ENCODE results near the gene EOGT.

Gene EOGT

DNA sequence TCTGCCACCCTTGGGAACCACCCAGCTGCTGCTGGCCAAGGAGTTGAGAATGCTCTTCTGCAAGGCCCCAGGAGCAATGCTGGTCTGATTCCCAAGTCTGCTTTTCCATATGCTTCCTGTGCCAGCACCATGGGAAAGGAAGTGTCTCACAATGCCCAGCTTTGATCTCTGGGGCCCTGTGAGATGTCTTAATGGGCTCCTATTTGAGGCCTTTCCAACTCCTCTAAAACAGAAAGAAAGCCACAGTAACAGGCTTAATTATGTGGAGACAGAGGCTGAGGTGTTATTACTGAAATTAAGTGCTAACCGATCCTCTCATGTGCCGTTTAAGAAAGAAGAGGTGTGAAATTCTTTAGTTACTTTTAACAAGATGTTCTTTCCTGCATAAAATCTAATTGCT lies 4.5 kb downstream of the EOGT start:
- DNase-seq (ENCODE audit: low read depth), result no peak

DNA sequence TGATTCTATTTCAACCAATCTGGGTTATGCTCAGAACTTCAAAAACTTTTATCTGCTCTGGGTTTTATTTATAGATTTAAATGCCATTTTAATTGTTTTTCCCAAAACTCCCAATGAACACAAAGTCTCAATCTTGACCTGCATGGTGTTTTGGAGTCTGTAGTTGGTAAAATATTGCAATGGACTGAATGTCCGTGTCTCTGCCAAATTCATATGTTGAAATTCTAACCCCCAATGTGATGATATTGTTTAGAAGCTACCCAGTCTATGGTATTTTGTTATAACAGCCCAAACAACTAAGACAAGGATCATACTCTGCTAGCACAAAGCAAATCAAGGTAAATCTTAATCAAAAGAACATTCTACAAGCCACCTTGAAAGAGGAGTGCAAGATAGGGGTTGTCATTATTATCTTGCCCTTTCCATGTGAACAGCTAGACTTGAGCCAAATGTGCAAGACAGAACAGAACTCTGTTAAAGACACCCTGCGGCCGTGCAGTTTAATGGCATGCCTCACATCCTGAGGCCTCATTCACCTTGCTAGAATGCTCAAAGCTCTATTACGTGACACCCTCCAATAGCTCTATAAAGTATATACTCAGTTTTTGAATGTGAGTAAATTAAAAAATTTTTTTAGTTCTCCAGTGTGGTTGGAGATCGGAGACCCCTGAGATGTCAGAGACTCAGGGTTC lies 7.5 kb downstream of the EOGT start:
- no peak for DNase-seq (ENCODE audit: low read depth)

DNA sequence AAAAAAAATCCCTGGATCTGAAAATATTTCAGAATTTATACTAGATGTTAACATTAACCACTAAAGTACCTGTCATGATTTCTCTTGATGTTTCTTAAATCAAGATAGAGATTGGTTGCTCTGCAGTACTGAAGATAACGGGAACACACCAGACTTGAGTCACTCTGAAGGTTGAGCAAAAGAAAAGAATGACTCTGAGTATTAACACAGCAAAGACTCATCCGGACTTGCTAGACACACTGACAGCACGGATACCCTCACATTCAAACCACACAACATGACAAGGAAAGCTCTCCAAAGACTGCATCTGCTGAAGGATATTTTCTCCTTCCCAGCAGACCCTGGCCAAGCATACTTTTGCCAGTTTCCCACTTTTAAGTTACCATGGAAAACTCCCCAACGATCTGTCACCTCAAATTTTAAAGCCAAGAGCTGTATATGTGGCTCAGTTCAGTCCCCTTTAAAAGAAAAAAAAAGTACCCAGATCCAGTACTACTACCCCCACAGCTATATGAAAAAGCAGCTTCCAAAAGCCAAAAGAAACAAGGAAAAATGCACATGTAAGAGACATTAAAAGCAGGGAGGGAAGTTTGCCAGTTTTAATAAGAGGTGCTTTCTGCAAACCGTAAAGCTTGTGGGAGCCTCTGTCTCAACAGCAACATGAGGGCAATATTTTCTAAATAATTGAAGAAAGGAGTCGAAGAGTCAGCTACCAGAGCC lies 8.3 kb downstream of the EOGT start:
- DNase-seq (ENCODE audit: low read depth), result no peak

DNA sequence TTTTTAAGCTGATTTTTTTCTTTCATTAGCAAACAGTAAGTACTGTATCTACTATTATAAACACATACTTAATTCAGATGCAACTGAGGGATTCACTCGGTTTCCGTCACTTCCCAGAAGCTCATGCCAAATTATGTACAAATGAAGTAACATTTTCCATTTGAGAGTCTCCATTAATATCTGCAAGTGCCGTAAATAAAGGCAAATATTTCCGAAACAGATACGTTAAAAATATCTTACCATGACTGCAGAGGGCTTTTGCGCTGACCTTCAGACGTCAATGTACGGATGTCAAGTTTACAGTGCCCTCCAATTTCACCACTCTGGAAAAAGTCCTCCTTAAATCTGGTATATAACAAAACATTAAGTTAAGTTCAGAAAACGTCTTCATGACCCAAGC lies 9.3 kb downstream of the EOGT start:
- DNase-seq (ENCODE audit: low read depth), result no peak

DNA sequence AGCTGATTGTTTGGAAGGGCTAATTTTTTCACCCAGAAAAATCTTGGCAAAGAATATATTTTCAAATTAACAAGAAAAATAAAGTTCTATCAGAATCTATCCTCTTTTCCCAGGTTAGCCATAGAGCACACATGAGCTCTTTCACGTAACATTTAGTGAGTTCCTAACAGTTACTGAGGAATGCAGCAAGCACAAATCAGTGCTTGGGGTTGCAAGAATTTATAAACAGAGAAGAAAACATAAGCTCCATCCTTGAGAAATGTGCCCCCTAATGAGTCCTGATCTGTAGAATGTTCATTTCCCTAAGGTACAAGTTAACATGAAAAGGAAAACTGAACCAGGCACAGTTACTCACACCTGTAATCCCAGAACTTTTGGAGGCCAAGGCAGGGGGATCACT lies 13.9 kb downstream of the EOGT start:
- DNase-seq (ENCODE audit: low read depth), result no peak

DNA sequence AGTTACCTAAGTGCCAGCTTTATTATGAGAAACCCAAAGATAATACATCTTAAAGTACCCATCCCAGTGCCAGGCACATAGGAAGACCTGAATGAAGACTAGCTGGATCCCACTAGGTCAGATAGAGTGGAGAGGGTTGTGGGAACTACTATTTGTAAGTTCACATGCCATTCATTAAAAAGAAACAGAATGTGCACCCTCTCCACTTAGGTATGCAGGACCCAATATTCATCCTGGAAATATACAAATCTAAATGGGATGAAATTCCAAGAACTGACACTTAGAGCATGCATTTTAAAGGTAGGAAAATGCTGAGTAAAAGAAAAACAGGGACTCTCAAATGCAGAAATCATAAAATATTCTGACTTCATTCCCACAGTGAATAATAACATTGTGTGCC lies 14.3 kb downstream of the EOGT start:
- DNase-seq (ENCODE audit: low read depth), result no peak

DNA sequence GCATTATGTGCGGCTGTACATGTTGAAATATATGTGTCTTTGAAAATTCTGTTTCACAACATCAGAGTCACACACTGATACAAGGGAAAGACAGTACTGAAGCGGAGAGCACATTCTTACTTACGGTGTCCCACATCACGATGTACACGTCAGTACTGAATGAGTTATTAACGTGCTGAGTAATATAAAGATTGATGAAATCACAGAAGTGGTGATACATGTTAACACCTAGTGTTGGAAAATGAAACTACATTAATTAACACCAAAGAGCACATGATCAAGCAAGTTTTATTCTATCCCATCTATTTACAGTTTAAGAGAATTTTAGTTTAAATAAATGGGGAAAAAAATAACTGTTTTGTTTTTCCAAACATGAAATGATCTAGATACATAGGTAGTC lies 15.6 kb downstream of the EOGT start:
- no peak for DNase-seq (ENCODE audit: low read depth)

DNA sequence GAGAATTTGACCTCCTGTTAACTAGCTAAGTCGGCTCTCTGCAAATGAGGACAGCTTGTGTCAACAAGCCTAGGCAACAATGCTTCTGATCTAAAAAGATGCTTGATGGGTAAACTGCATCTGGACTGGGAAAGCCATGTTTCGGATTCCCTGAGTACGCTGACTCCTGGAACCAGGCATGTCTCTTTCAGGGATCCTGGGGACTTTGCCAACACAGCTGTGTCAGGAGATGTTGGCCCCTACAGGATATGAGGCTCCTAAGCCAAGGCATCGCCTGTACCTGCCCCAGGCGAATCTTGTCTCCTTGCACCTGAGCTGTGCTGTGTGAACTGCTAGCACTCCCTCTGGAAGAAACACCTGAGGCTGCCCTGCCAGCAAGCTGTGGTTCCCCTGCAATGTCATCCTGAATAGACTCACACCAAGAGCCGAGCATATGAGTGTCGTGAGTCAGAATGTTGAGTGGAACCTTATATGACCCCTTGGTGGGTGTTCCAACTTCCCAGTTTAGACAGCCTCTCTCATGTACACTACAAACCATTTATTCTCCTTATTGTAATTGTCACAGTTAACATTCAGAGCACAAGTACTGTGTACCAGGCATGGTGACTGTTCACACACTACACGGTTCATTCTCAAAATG lies 17.0 kb downstream of the EOGT start:
- DNase-seq (ENCODE audit: low read depth), result no peak

DNA sequence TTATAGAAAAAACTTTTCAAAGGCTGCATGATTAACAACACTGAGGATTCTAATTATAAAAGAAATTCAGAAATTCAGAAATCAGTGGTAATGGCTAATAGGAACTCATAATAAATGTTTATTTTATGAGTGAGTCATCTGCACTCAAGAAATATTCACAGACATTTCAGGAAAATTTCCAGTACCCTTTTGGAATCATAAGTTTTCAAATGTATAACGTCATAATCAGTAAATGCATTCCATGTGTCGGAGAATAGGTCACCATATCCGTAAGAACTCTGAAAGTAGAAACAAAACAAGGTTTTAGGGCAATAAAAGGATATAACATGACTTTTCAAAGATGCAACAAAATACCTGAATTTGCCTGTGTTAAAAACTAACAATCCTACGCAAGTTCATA lies 24.7 kb downstream of the EOGT start:
- DNase-seq (ENCODE audit: low read depth), result no peak

DNA sequence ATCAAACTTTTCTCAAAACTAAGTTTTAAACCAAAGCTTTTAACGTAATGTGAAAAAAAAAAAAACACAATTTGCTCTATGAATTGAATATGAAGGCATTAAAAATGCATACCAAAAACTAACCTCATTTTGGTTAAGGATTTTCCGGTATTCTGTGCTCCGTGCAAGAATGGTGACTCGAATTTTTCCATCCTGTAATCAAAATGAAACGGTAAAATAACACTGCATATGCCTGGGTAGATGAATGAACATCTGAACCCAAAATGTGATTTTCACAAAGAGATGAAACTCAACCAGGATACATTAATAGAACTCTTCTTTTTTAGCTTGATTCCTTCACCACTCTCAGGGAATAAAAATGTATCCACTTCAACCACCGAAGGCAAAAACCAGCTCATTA lies 26.2 kb downstream of the EOGT start:
- DNase-seq (ENCODE audit: low read depth), result no peak

DNA sequence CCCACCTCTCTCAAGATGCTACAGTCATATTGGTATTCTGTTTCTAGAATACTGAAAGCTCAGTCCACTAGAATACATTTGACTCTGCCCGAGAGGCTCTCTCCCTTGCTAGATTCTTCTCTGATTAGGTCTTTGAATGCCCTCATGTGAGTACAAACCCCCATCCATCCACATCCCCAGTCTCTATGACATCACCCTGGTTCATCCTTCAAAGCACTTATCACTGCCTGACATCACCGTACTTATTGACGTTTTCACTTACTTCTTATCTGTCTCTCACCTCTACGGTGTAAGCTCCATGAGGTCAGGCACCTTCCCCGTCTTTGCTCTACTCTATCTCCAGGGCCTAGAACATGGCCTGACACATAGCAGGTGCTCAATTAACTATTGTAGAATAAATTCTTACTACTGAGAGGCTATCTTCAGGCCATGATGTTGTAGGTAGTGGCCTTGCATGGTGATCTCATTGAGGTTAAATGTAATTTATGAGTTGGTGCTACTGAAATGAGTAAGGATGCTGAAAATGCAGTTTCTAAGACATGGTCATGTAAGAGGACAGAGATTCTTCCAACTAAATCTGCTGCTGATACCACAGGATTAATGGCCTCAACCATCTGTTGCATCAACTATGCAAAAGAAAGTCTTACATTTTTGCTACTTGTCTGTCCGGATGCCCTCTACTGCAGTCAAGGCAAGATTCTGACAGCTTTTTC lies 26.8 kb downstream of the EOGT start:
- DNase-seq (ENCODE audit: low read depth), result no peak

DNA sequence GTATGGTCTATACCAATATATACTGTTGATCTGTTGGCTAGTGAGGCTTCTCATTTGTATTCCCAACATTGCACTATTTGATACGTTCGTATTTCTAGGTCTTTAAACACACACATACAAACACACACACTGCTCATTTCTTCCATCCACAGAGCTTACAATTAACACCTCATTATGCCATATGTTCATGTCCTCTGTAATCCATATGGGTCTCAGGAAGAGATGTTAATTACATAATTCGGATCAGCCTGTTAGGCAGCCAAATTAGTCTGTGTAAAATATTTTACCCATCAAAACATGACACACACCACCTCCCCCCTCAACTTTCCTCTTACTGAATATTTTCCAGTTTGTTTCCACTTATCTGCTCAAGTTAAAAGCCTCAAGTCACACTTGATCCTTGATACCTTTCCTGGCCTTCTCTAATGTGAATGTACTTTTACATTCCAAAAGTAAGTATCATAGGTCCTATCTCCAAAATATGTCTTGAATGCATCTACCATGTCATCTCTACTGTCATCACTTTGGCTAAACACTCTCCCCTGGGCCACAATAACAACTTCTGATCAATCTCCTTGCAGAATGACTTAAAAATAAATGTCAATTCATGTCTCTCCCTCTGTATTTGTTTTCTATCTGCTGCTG lies 28.2 kb downstream of the EOGT start:
- no peak for DNase-seq (ENCODE audit: low read depth)

DNA sequence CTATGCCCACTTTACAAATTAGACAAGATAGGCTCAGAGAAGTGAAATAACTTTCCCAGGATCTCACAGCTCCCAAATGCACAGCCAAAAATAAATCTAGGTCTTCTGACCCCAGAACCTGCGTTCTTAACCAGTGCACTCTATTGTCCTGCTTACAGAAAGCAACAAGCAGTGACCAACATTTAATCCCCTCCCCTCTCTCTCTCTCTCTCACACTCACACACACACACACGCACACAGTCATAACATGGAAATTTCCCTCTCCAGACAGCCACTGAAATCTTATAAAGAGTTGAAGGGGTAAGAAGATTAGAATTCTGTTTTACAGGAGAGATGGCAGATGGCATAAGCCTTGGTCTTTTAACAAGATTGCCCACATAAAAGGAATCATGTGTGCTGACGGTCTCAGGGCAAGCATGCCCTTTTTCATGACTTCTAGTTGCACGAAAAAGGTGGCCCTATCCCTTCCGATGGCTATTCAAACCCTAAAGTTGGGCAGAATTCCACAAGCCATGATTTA lies 29.4 kb downstream of the EOGT start:
- DNase-seq (ENCODE audit: low read depth), result no peak

DNA sequence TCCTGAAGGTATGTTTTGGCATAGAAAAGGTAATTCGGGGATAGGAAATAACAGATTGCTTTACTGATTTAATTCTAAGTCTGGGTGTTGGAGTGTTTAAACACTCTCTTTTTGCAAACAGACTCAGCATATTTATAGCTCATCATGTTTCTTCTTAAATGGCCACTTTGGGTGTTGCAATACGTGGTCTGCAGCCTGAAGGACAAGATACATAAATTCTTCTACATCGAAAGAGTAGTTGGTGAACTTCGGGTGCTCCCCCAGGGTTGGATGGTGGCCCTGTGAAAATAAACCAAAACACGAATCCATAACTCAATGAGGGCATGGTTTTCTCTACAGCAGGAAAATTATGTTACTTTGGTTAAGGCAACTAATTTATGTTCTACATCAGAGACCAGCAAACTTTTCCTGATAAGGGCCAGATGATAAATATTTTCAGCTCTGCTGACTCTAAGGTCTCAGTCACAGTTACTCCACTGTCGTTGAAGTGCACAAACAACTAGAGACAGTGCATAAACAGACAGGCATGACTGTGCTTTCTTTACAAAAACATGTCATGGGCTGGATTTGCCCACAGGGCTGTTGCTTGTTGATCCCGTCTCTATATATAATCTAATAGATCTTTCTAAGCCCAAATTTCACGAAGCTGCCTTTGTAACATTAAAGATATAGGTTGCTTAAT lies 35.9 kb downstream of the EOGT start:
- no peak for DNase-seq (ENCODE audit: low read depth)

DNA sequence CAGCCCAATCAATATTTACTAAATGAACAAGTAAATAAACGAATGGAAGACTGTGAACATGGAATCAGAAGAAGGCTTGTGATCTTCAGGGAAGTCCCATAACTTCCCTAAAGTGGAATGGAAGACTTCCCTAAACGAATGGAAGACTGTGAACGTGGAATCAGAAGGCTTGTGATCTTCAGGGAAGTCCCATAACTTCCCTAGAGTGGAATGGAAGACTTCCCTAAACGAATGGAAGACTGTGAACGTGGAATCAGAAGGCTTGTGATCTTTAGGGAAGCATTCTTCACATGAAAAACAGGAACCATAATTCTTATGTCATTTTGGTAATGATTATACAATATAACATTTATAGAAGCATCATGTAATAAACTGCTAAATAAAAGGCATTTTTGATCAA lies 38.8 kb downstream of the EOGT start:
- DNase-seq (ENCODE audit: low read depth), result no peak

DNA sequence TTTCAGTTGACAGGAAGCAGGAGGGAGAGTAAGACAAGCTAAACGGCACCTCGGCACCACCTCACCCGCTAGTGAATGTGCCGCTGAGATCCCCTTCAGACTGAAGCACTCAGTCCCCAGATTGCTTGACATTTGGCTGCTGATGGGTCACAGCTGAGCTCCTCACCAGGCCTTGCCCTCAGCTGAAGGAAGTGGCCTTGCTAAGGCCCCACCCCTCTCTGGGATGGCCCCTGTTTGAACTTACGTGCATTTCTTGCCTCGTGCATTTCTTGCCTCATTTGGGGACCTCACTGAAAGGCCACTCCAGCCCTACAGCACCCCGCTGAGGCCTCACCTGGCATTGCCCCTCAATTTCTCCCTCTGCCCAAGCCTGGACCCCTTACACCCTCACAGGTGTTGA lies 39.8 kb downstream of the EOGT start:
- no peak for DNase-seq (ENCODE audit: low read depth)

DNA sequence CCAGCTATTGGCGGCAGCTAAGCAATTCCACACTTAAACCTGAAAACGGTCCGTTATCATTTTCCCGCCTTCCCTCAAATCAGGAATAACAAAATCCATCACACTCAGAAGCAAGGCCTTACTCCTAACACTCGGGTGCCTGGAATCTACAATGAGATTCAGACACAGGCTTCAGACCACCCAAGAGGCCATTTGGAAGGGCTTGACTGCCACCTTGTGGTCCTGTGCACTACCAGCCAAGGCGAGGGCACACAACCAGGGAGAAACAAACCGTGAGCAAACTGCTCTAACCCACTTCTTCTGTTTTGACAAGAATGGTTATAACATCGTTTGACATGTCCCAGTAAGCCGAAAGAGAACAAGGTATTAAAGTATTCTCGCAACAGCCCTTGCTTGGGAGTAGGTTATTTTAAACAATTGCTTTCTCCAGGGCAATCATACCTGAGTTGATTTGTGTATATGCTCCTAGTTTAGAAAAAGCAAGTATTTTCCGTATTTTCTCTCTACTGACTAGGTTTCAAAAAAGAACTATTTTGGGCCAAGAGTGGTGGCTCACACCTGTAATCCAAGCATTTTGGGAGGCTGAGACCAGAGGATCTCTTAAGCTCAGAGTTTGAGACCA lies 41.0 kb downstream of the EOGT start:
- DNase-seq (ENCODE audit: low read depth), result peak; percentile 24

DNA sequence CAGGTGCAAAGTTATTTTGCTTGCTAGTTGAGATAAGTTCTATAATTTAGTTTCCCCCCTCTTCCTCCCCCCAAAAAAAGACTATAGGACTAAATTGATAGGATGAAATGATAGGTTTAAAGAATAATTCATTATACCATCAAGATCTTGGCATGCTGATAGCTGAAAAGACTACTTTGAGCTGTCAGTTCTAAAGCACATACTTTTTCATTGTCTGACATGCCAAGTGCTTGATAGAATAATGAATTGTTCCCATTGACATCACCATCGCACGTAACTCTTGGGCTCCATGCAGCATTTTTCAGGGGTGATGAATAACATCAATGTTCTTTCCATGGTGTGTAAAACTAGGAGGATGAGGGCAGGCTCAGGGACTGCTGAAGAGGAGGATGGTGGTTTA lies 48.8 kb downstream of the EOGT start:
- no peak for DNase-seq (ENCODE audit: low read depth)

DNA sequence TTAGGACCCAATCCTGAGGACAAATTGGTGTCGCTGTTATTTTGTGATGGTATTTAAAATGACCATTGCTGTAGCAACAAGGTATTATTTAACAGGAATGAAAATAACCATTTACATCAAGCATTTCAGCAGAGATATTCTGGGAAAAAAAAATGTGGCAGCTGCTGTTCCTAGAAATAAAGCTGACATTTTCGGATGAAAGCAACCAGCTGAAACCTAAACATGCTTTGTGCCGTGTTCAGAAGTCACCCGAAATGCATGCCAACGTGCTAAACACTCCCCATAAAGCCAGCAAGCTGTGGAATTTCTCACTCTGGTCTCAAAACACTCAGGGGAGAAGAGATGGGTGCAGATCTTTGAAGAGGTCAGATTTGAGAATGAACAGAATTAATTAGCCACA lies 49.6 kb downstream of the EOGT start:
- no peak for DNase-seq (ENCODE audit: low read depth)

DNA sequence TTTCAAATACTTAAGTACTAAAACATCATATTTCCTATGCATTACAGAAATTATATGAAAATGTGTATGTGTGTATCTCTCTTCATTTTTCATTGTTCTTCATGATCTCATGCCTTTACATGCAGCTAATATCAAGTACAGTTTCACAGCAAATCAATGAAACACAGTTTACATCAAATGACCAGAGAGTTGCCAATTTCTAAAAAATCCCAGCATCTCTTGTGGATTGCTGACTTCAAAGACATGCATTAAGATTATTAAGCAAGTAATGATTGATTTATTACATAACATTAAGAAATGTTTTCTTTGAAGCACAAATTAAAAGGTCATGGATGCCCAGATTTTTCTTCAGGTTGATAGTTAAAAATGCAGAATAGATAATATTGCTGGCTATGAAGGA lies 50.1 kb downstream of the EOGT start:
- no peak for DNase-seq (ENCODE audit: low read depth)

DNA sequence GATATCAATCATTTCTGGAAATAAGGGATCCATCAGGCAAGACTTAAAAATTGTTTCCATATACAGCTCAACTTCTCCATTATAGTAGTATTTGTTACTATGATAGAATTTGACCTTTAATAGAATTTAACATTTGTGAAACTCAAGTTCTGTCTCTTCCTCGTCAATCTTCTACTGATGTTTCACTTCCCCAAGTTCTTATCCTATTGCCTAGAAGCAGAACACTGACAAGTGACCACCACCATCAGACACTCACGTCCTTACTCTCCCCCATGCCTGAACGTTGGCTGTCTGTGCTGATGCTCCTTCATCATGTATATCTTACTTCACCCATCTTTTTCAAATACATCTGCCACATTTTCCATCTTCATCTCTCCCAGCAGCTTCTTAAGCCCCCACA lies 54.6 kb downstream of the EOGT start:
- no peak for DNase-seq (ENCODE audit: low read depth)

Measured in stimulated activated CD8-positive, alpha-beta memory T cell treated with anti-CD3 and anti-CD28 coated beads, Interleukin-7, amount 100 ng/mL, for 24 hours (primary cell).